K562 (cell line): ENCODE data around the gene LEPR. TPM values are rescaled to one million over a fixed set of nuclear protein-coding genes. Genes with fewer than 3 reads are reported as not detected.

ENCODE experiments used
- ATAC-seq: fragments of 200-7000 bp; cut with Tn5 transposase; 3 replicates; pipeline ENCODE4 v1.9.1; 2020; ENCODE audit warnings: moderate library complexity
- BruUV-seq: library from RNA; stranded (reverse); fragments of 400-500 nt; replicated peaks from 2 replicates; lab custom pipeline; 2021; lab: Mats Ljungman, UMichigan
- CTCF ChIA-PET: fragments of 300-600 bp; formaldehyde crosslinking; extraction: SDS; loops from one replicate; lab custom pipeline; 2021; ENCODE audit warnings: low intra/inter-chr PET ratio; lab: Yijun Ruan, JAX
- POLR2A ChIA-PET: fragments of 300-600, 350-650 bp; sonication (Branson Sonifier 250); formaldehyde crosslinking; extraction: SDS; loops from one replicate; lab custom pipeline; 2021; ENCODE audit warnings: antibody characterized with exemption, inconsistent platforms; lab: Yijun Ruan, JAX
- DNase-seq, 4 experiments: peaks; one replicate each; pipeline versions ENCODE4 v3.0.0 to v3.0.0-alpha.2; 2011 to 2018; ENCODE audit warnings: low spot score in 3 of 4, mixed read lengths in 3 of 4; ENCODE audit errors: extremely low read depth in 1 of 4
- FAIRE-seq: peaks from 2 replicates; lab custom pipeline; 2011; peaks lifted over from hg19 to GRCh38; lab: Jason Lieb, UNC
- H2AFZ ChIP-seq: 2 replicates; pipeline ENCODE4 v1.6.0; 2011; ENCODE audit warnings: low read depth, low read length, control low read depth, inconsistent platforms
- H3K27ac ChIP-seq: fragments of 200-600 bp; 3 replicates; pipeline ENCODE4 v1.8.0; 2011; ENCODE audit warnings: low read depth, mild to moderate bottlenecking, control low read depth, inconsistent platforms, low read length, moderate library complexity, mixed read lengths; ENCODE audit errors: extremely low read depth
- H3K27me3 ChIP-seq, 2 experiments: fragments of 300-600 bp in 1 of 2; 2 replicates in 1 of 2; 3 replicates in 1 of 2; pipeline versions ENCODE4 v1.6.0 to v1.8.0; 2011; ENCODE audit warnings: inconsistent platforms in 2 of 2, low read length in 2 of 2, mild to moderate bottlenecking in 1 of 2, mixed read lengths in 1 of 2, moderate library complexity in 1 of 2; ENCODE audit not compliant: control insufficient read depth in 2 of 2, insufficient read depth in 2 of 2
- H3K36me3 ChIP-seq: fragments of 300-600 bp; 3 replicates; pipeline ENCODE4 v1.8.0; 2011; ENCODE audit warnings: mild to moderate bottlenecking, low read length, inconsistent platforms; ENCODE audit not compliant: control insufficient read depth, insufficient read depth
- H3K4me1 ChIP-seq, 2 experiments: fragments of 200-600 bp in 1 of 2; replicated peaks in 1 of 2; 2 replicates in 1 of 2; 3 replicates in 1 of 2; pipeline versions ENCODE4 v1.5.1 to v1.8.0; 2011; ENCODE audit warnings: inconsistent platforms in 2 of 2, low read length in 2 of 2, mild to moderate bottlenecking in 1 of 2, mixed read lengths in 1 of 2, moderate library complexity in 1 of 2; ENCODE audit not compliant: control insufficient read depth in 2 of 2, insufficient read depth in 2 of 2
- H3K4me2 ChIP-seq: 2 replicates; pipeline ENCODE4 v1.6.1; 2011; ENCODE audit warnings: low read length, control low read depth, inconsistent platforms, mixed read lengths; ENCODE audit not compliant: insufficient read depth
- H3K4me3 ChIP-seq: fragments of 200-600 bp; sonication (generic), shearing (Covaris generic); 2 replicates; pipeline ENCODE4 v1.5.1; 2016; ENCODE audit warnings: control low read depth, inconsistent platforms
- H3K79me2 ChIP-seq: fragments of 200-600 bp; 3 replicates; pipeline ENCODE4 v1.8.0; 2011; ENCODE audit warnings: low read length, inconsistent platforms; ENCODE audit not compliant: control insufficient read depth, insufficient read depth
- H3K9ac ChIP-seq, 2 experiments: 2 replicates each; pipeline versions ENCODE4 v1.6.0 to v1.6.1; 2011; ENCODE audit warnings: low read depth in 2 of 2, low read length in 2 of 2, control low read depth in 1 of 2, inconsistent platforms in 1 of 2, mild to moderate bottlenecking in 1 of 2, mixed read lengths in 1 of 2; ENCODE audit not compliant: insufficient read depth in 1 of 2
- H3K9me1 ChIP-seq: one replicate; pipeline ENCODE4 v1.6.0; 2011; ENCODE audit warnings: inconsistent platforms, mild to moderate bottlenecking, low read length, moderate library complexity; ENCODE audit not compliant: control insufficient read depth, insufficient read depth
- H3K9me3 ChIP-seq: replicated peaks from 2 replicates; pipeline ENCODE4 v1.5.1; 2011; ENCODE audit warnings: low read depth, low read length, inconsistent platforms; ENCODE audit not compliant: control insufficient read depth, insufficient read depth
- H4K20me1 ChIP-seq: replicated peaks from 2 replicates; pipeline ENCODE4 v1.6.1; 2011; ENCODE audit warnings: low read length, inconsistent platforms, mixed read lengths; ENCODE audit not compliant: control insufficient read depth, insufficient read depth
- BCL6 ChIP-seq: fragments of 250-450 bp; sonication (Bioruptor Pico); IDR thresholded peaks from 2 replicates; pipeline ENCODE4 v1.4.0; 2020
- CHD7 ChIP-seq: fragments of 200-600 bp; sonication (generic); IDR thresholded peaks from one replicate; pipeline ENCODE4 v1.6.1; 2012; ENCODE audit warnings: mild to moderate bottlenecking, low read depth, low read length, inconsistent platforms
- KLF1 ChIP-seq: fragments of 450-650 bp; IDR thresholded peaks from 2 replicates; pipeline ENCODE4 v1.6.1; 2016; ENCODE audit warnings: missing genetic modification characterization, missing compliant biosample characterization
- MBD1 ChIP-seq: fragments of 250-450 bp; sonication (Bioruptor Pico); IDR thresholded peaks from 2 replicates; pipeline ENCODE4 v1.8.0; 2022; ENCODE audit warnings: inconsistent platforms
- MIER1 ChIP-seq: fragments of 450-650 bp; IDR thresholded peaks from 2 replicates; pipeline ENCODE4 v1.6.1; 2016; ENCODE audit warnings: antibody characterized with exemption, mild to moderate bottlenecking, low read depth
- NFATC3 ChIP-seq: fragments of 450-650 bp; IDR thresholded peaks from 2 replicates; pipeline ENCODE4 v1.6.1; 2017; ENCODE audit warnings: mild to moderate bottlenecking
- USF1 ChIP-seq: sonication (generic); formaldehyde crosslinking; IDR thresholded peaks from 2 replicates; pipeline ENCODE4 v1.9.0; 2022; ENCODE audit warnings: mild to moderate bottlenecking, missing genetic modification reagents
- WGBS: fragments of 100-300 bp; shearing (Covaris generic); methylation state at CpG from one replicate; pipeline ENCODE4 v1.1.6; 2016; ENCODE audit warnings: low coverage, mixed read lengths; ENCODE audit not compliant: insufficient coverage; ENCODE audit errors: missing lambda C conversion rate; 5-methylcytosine and 5-hydroxymethylcytosine counted together
- in situ Hi-C: fragments of 300-500 bp; cut with MboI; formaldehyde crosslinking; loops from 4 replicates; pipeline ENCODE4 v1.15.0; 2018; ENCODE audit warnings: inconsistent platforms, mixed read lengths
- intact Hi-C: fragments of 100-400 bp; cut with micrococcal nuclease; formaldehyde crosslinking; loops from 2 replicates; pipeline ENCODE4 v1.14.2; 2022
- polyA plus RNA-seq, 8 experiments: library from polyadenylated mRNA; depleted of rRNA in 4 of 8; stranded (reverse) in 5 of 8; unstranded in 3 of 8; fragments of >200 nt; fragmentation: Nextera tagmentation in 2 of 8; fragmentation: Illumina TruSeq in 1 of 8; extraction: Ambion mirVana in 2 of 8; extraction: Trizol in 1 of 8; gene quantifications; 2 replicates each; pipeline versions ENCODE4 v1.2.1 to v1.2.3, GENCODE V29; 2011 to 2014; ENCODE audit warnings: inconsistent platforms in 1 of 8, missing spikeins in 1 of 8
- total RNA-seq, 7 experiments: library from RNA; depleted of rRNA in 6 of 7; stranded (reverse); fragments of >200 nt in 6 of 7; fragmentation: Illumina TruSeq in 2 of 7; extraction: Trizol in 2 of 7; gene quantifications; 2 replicates each; pipeline versions ENCODE4 v1.2.1 to v1.2.3, GENCODE V29; 2011 to 2021; ENCODE audit warnings: low replicate concordance in 1 of 7

Gene LEPR
- total and polyA plus RNA-seq, 9 of the 15 experiments (the other 6 are each of a cell fraction or from before 2014, with no cell fraction given): 12.2 to 111 (median 43.1) TPM

- H3K36me3 ChIP-seq: peaks cover 57% of the 10 kb centered on the region
- H3K9ac ChIP-seq: peak overlapping the region in 1 of 2 experiments; percentile 95; a peak in 2 of 4 replicates
- H3K9me3 ChIP-seq: no peaks in the 10 kb centered on the region
- BruUV-seq: no TSS peak
- ChIA-PET POLR2A (interaction anchor here (0.5 to 1.5 kb wide), 3 partner anchors 24 to 294 kb away, joined by 3 to 6 read pairs (median 3); no protein-coding TSS in a partner anchor), CTCF (no interaction called here)
- H3K4me1 ChIP-seq: peaks cover 14 to 42% of the 10 kb centered on the region in 2 experiments
- peaks cover 76% of the 10 kb centered on the region for H3K79me2 ChIP-seq
- H3K4me3 ChIP-seq: peak overlapping the region; percentile 83; the same call in 1 of the 2 replicates
- FAIRE-seq: peak; percentile 6
- no peak for ATAC-seq
- in situ Hi-C loops (loop anchor here (10.0 kb wide), 1 partner anchor 359 kb away; no protein-coding TSS in a partner anchor), intact Hi-C loops (loop anchor here (2.0 to 5.0 kb wide), 4 partner anchors 53 to 357 kb away; no protein-coding TSS in a partner anchor)
- no peaks in the 10 kb centered on the region for H3K27me3 ChIP-seq
- peak overlapping the region; percentile 61 for H3K27ac ChIP-seq
- no peaks in the 10 kb centered on the region for H3K9me1 ChIP-seq
- DNase-seq: peak; percentile 32 to 65 (median 40)
- peaks cover 3% of the 10 kb centered on the region; the same call in 1 of the 2 replicates for H4K20me1 ChIP-seq
- no peak overlapping the region for H2AFZ ChIP-seq
- H3K4me2 ChIP-seq: peak overlapping the region; percentile 52
- WGBS: 3% methylated on average over 2 of the region's 2 CpGs
- no peak for TF ChIP-seq MIER1
- TF ChIP-seq KLF1 (tag): no peak
- TF ChIP-seq MBD1 (CRISPR knock-in tag): no peak
- TF ChIP-seq NFATC3: no peak
- no peak for TF ChIP-seq BCL6
- TF ChIP-seq USF1 (CRISPR knock-in tag): no peak
- no peak for TF ChIP-seq CHD7
Measured at GRCh38 chr1:65423884-65424572, 3.6 kb downstream of the LEPR start.
